HG02763 (cell line): ENCODE measurements around the gene NHERF1.

ENCODE experiments used
- ATAC-seq: cut with Tn5 transposase; IDR thresholded peaks from one replicate; pipeline ENCODE4 v1.9.1; 2021; ENCODE audit warnings: mild to moderate bottlenecking, moderate library complexity; ENCODE audit not compliant: unreplicated experiment

NHERF1 gene

GRCh38 chr17:74732042-74732867 is 16.2 kb upstream of the NHERF1 start:
- no peak for ATAC-seq

- no peak for ATAC-seq
Observed at GRCh38 chr17:74733365-74734122, 14.9 kb upstream of the NHERF1 start.

- ATAC-seq, result no peak
Observed at GRCh38 chr17:74734256-74734655, 14.2 kb upstream of the NHERF1 start.

- ATAC-seq, result no peak
Observed at GRCh38 chr17:74736513-74737298, 11.7 kb upstream of the NHERF1 start, which contains the start of gene RAB37. RAB37 (plus strand) TSS chr17:74737256; CDS start chr17:74737273, 17 bp downstream.

GRCh38 chr17:74737299-74738050 is 11.0 kb upstream of the NHERF1 start:
- ATAC-seq, result no peak

GRCh38 chr17:74738051-74738996 is 10.1 kb upstream of the NHERF1 start:
- ATAC-seq, result no peak

GRCh38 chr17:74739227-74739831 is 9.1 kb upstream of the NHERF1 start:
- no peak for ATAC-seq

GRCh38 chr17:74740173-74740572 is 8.3 kb upstream of the NHERF1 start:
- ATAC-seq, result no peak

- no peak for ATAC-seq
Observed at GRCh38 chr17:74740641-74741387, 7.6 kb upstream of the NHERF1 start.

- ATAC-seq, result no peak
Observed at GRCh38 chr17:74742153-74742515, 6.3 kb upstream of the NHERF1 start.

- no peak for ATAC-seq
Observed at GRCh38 chr17:74742978-74743545, 5.4 kb upstream of the NHERF1 start.

- ATAC-seq, result no peak
Observed at GRCh38 chr17:74743755-74744154, 4.7 kb upstream of the NHERF1 start.

GRCh38 chr17:74744349-74744713 is 4.1 kb upstream of the NHERF1 start:
- ATAC-seq, result no peak

GRCh38 chr17:74744714-74745547 is 3.5 kb upstream of the NHERF1 start:
- ATAC-seq, result no peak

- ATAC-seq, result no peak
Observed at GRCh38 chr17:74745548-74746177, 2.8 kb upstream of the NHERF1 start.

- ATAC-seq, result no peak
Observed at GRCh38 chr17:74746376-74746775, 2.1 kb upstream of the NHERF1 start.

GRCh38 chr17:74746922-74747321 is 1.5 kb upstream of the NHERF1 start:
- no peak for ATAC-seq
